HG03175 (cell line): ENCODE results near the gene ZNF763.
A peak's percentile ranks its signal among the peaks of the same experiment; 100 is the strongest.
"Not testable (repeated sequence)": the region's sequence is repeated elsewhere in the genome, so short reads cannot be mapped to it uniquely, and the experiment has no call there.

ENCODE experiments used
- ATAC-seq: cut with Tn5 transposase; IDR thresholded peaks from one replicate; pipeline ENCODE4 v1.9.1; 2021; ENCODE audit warnings: mild to moderate bottlenecking, moderate library complexity; ENCODE audit not compliant: unreplicated experiment

The ZNF763 gene

DNA sequence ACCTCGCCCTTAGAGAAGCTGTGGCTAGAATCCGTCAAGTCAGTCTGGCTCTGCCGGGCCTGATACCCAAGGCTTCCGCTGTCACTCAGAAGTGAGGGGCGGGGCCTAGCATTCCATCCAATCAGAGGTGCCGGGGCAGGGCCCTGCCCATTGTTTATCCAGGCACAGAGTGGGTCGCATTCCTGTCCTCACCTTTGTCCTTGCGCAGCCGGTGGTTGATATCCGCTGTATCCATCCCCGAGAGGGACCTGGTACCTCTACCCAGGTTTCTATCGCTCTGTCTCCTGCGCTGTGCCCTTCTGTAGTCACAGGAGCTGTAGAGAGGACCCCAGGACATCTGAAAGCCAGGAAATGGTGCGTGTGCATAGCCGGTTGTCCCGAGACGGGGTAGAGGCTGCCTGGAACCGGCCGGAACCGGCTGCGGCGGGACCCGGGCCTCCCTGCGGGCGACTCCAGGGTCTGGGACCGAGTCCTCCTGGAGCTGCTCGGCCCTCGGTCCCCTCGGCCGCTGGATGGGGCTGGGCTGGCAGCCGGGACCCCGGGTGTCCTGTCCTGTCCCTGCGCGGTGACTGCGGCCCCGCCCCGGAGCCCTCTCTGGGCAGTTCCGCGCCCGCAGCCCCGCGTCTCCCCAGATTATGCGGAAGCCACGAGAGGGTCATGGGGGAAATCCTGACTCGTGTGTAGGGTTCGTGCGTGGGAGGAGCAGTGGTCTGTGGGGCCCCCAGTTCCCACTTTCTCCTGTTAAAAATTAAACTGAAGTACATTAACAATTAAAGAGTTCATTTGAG lies at the start of gene ZNF763:
Gene ZNF763, plus strand, starts transcription at position 183 of the 788 bp plus-strand sequence. Its CDS starts 169 bp downstream, at position 352.
- ATAC-seq = peak; percentile 87

DNA sequence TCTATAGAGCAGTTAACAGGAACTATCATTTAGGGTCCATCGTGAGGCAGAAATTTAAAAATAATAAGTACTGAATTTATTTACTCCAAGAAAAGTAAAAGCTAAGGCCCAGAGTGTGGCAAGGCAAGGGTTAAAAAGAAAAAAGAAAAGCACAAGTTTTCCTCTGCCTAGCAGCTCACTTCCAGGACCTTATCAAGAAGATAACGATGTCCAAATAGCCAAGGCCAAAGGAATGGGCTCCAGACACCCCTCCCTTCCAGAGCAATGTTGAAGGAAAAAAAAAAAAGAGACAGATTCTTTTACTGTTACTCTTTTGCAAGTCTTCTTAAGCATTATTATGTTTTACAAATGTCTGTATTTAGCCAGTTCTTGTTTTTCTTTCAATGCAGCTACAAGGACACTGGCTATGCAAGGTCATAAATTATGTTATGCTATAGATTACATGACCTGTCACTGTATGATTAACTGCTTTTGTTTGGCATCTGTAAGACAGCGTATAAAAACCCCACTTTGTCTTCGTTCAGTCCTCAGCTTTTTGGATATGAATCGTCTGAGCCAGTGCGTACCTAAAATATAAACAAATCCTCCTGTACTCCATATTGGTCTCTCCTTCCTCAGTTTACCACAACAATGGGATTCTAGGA lies 42.9 kb upstream of the ZNF763 start:
- no peak for ATAC-seq

DNA sequence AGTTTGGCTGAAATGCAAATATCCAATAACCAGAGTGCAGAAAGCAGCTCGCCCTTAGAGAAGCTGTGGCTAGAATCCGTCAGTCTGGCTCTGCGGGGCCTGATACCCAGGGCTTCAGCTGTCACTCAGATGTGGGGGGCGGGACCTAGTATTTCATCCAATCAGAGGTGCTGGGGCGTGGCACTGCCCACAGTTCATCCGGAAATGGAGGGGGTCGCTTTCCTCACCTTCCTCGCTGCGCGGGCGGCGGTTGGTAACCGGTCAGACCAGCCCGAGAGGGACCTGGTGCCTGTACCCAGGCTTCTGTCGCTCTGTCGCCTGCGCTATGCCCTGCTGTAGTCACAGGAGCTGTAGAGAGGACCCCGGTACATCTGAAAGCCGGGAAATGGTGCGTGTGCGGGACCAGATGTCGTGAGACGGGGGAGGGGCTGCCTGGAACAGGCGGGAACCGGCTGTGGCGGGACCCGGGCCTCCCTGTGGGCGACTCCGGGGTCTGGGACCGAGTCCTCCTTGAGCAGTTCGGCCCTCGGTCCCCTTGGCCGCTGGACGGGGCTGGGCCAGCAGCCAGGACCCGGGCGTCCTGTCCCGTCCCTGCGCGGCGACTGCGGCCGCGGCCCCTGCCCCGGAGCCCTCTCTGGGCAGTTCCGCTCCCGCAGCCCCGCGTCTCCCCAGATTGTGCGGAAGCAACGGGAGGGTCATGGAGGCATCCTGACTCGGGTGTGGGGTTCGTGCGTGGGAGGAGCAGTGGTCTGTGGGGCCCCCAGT lies 39.8 kb upstream of the ZNF763 start, which contains the start of gene ZNF700:
Gene ZNF700, plus strand, starts transcription at position 222 of the 765 bp plus-strand sequence. Its CDS starts 104 bp downstream, at position 326.
- peak; percentile 84 for ATAC-seq

DNA sequence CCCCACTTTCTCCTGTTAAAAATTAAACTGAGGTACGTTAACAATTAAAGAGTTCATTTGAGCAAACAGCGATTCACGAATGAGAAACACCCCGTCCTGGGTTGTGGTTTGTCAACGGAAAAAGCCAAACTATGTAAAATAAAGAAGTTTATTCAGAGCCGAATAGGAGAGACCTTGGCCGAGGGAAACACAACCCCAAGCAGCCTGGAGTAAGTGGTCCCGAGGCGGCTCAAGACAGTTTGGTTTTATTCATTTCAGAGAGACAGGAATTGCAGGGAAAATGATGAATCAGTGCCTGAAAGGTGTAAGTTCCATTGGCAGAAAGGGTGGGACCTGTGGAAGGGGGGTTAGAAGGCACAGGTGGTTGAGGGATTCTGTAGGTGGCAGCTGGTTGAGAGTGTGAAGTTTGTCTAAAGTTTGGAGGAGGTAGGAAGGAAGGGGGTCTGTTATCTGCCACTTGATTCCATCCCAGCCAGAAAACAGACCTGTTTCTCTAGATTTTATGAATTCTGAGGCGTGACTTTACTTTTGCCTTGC lies 39.1 kb upstream of the ZNF763 start:
- not testable (repeated sequence) for ATAC-seq

DNA sequence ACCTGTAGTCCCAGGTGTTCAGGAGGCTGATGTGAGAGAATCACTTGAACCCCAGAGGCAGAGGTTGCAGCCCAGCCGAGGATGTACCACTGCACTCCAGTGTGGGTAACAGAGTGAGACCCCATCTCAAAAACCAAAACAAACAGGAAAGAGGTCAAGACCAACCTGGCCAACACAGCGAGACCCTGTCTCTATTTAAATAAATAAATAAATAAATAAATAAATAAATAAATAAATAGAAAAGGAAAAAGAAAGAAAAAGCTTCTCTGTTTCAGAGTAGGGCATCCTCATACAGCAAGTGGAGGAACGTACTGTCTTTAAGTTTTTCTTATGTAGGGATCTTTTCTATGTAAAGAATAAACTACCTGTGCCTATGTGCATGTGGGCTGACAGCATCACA lies 37.6 kb upstream of the ZNF763 start:
- no peak for ATAC-seq

DNA sequence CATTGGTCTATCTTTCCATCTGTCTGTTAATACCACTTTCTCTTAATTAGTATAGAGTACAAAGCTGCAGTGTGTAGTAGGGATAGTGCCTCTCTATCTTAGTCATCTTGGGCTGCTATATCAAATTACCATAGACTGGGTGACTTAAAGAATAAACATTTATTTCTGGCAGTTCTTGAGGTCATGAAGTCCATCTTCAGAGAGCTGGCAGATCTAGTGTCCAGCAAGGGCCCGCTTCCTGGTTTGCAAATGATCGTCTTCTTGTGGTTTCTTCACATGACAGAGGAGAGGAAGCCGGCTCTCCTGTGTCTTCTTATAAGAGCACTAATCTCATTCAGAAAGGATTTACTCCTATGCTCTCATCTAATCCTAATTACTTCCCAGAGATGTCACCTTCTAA lies 33.8 kb upstream of the ZNF763 start:
- ATAC-seq = no peak

DNA sequence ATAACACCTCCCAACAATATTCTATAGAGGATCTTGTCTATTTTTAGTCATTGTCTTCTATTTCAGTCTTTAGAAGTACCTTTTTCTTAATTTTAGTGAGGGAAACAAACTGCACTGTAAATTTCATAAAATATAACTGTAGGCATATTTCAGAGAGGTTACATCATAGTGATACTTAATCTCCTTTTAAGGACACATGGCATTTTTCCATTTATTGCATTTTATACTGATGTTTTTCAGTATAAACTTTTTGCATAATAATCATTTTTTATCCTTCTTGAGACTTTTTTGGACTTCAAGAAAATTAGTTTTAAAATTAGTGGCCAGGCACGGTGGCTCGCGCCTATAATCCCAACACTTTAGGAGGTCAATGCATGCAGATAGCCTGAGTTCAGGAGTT lies 33.3 kb upstream of the ZNF763 start:
- no peak for ATAC-seq

DNA sequence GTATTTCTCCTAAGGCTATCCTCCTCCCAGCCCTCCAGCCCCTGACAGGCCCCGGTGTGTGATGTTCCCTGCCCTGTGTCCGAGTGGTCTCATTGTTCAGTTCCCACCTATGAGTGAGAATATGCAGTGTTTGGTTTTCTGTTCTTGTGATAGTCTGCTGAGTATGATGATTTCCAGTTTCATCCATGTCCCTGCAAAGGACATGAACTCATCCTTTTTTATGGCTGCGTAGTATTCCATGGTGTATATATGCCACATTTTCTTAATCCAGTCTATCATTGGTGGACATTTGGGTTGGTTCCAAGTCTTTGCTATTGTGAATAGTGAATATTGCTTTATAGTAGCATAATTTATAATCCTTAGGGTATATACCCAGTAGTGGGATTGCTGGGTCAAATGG lies 29.0 kb upstream of the ZNF763 start:
- not testable (repeated sequence) for ATAC-seq

DNA sequence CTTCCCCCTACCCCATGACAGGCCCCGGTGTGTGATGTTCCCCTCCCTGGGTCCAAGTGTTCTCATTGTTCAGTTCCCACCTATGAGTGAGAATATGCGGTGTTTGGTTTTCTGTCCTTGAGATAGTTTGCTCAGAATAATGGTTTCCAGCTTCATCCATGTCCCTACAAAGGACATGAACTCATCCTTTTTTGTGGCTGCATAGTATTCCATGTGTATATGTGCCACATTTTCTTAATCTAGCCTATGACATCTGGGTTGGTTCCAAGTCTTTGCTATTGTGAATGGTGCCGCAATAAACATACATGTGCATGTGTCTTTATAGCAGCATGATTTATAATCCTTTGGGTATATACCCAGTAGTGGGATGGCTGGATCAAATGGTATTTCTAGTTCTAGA lies 26.5 kb upstream of the ZNF763 start:
- not testable (repeated sequence) for ATAC-seq

DNA sequence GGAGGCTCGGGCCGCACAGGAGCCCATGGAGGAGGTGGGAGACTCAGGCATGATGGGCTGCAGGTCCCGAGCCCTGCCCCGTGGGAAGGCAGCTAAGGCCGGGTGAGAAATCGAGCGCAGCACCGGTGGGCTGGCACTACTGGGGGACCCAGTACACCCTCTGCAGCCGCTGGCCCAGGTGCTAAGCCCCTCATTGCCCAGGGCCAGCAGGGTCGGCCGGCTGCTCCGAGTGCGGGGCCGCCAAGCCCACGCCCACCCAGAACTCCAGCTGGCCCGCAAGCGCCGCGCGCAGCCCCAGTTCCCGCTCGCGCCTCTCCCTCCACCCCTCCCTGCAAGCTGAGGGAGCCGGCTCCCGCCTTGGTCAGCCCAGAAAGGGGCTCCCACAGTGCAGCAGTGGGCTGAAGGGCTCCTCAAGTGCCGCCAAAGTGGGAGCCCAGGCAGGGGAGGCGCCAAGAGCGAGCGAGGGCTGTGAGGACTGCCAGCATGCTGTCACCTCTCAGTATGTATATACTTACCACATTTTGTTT lies 23.4 kb upstream of the ZNF763 start:
- ATAC-seq = not testable (repeated sequence)

DNA sequence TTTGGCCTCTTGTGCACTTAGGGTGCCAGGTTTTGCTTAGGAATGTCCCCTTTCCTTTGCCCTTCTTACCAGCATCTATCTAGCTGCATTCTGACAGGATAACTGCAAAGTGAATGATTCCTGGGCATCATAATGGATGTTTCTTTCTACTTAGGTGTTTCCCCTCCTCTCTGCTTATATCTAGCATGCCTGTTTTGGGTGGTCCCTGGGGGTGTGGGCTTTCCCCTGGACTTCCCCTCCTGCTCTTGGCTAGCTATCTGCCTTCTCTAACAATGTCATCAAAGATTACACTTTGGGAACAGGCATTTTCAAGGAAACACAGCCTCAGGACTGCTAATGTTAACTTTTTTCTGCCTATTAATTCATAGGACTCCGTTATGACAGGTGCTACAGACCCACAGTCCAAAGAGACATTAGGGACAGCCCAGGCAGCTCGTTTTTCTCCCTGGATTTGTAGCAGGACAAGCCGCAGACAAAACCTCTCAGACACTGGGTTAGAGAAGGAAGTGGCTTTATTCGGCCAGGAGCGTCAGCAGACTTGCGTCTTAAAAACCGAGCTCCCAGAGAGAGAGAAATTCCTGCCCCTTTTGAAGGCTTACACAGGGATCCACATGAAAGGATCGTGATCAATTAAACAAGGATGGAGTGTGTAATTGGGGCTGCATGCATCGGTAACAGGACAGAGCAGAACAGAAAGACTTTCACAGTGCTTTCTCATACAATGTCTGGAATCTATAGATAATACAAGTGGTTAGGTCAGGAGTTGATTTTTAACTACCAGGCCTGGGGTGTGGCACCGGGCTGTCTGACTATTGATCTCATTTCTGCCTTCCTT lies 22.6 kb upstream of the ZNF763 start:
- no peak for ATAC-seq

DNA sequence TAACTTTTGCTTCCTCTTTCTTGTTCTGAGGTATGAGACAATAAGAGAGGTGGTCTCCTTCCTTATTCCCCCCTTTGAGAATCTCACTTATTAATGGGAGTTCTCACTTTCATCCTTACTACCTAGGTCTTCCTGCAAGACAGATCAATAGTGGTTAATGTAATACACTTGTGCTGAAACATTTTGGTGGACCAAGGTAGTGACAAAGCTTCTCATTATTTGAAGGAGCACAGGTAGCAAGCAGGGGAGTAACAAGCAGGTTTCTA lies 22.1 kb upstream of the ZNF763 start:
- no peak for ATAC-seq

DNA sequence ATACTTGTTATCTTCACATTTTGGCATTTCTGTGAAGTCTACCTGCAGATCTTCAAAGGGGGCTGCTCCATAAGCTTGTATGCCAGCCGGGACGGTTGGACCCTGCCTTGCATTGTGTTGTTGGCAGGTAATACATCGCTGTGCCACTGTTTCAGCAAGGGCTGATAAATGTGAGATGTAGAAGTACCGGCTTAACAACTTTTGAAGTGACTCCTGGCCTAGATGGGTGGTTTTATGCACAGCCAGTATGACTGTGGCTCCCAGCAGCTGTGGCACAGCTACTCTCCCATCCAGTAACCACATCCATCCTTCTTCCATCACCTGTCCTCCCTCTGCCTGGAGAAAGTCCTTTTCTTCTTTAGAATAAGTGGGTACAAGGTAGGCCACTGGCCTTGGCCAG lies 20.2 kb upstream of the ZNF763 start:
- no peak for ATAC-seq

DNA sequence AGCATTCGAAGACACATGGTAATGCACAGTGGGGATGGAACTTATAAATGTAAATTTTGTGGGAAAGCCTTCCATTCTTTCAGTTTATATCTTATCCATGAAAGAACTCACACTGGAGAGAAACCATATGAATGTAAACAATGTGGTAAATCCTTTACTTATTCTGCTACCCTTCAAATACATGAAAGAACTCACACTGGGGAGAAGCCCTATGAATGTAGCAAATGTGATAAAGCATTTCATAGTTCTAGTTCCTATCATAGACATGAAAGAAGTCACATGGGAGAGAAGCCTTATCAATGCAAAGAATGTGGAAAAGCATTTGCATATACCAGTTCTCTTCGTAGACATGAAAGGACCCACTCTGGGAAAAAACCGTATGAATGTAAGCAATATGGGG lies 16.2 kb upstream of the ZNF763 start:
- ATAC-seq = no peak

DNA sequence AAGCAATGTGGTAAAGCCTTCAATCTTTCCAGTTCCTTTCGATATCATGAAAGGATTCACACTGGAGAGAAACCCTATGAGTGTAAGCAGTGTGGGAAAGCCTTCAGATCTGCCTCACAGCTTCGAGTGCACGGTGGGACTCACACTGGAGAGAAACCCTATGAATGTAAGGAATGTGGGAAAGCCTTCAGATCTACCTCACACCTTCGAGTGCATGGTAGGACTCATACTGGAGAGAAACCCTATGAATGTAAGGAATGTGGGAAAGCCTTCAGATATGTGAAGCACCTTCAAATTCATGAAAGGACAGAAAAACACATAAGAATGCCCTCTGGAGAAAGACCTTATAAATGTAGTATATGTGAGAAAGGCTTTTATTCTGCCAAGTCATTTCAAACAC lies 15.6 kb upstream of the ZNF763 start:
- no peak for ATAC-seq

DNA sequence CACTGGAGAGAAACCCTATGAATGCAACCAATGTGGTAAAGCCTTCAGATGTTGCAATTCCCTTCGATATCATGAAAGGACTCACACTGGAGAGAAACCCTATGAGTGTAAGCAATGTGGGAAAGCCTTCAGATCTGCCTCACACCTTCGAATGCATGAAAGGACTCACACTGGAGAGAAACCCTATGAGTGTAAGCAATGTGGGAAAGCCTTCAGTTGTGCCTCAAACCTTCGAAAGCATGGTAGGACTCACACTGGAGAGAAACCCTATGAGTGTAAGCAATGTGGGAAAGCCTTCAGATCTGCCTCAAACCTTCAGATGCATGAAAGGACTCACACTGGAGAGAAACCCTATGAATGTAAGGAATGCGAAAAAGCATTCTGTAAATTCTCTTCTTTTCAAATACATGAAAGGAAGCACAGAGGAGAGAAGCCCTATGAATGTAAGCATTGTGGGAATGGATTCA lies 15.2 kb upstream of the ZNF763 start:
- not testable (repeated sequence) for ATAC-seq

DNA sequence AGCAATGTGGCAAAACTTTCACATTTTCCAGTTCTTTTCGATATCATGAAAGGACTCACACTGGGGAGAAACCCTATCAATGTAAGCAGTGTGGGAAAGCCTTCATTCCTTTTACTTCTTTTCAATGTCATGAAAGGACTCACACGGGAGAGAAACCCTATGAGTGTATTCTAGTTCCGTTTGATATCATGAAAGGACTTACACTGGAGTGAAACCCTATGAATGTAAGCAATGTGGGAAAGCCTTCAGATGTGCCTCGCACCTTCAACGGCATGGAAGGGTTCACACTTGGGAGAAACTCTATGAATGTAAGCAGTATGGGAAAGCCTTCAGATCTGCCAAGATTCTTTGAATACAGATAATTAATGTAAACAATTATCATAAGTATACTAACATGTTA lies 14.5 kb upstream of the ZNF763 start:
- ATAC-seq = no peak

DNA sequence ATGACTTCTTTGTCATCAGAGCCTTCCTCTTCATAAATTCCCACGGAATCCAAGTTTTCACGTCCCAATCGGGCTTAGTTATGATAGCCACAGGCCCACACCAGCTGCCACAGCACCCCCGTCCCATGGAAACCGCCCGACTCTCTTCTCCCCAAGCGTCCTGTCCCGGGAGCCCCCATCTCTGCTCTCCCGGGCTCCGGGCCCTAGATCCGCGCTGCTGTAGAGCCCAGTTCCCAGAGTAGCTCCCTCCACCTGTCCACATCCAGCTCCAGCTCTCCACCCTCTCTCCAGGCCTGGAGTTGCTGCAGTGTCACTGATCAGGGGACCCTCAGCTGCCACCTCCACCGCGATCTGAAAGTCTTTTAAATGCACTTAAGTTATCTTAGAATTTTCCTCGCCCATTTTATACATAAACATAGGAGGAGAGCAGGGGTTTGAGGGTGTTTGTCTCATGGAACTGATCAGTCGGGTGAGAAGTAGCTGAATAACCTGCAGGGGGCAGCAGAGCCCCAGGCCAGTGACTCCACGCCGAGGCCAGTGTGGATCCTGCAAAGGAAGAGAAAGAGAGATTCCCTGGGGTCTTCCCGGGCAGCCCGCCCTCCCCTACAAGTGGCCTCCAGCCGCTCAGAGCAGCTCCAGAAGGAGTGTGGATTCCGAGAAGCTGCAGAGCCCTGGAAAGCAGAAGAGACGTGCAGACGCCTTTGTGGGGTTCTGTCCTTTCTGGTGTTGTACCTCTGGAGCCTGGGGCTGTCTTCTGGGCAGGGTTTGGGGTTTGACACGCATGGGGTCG lies 1.1 kb upstream of the ZNF763 start:
- no peak for ATAC-seq

DNA sequence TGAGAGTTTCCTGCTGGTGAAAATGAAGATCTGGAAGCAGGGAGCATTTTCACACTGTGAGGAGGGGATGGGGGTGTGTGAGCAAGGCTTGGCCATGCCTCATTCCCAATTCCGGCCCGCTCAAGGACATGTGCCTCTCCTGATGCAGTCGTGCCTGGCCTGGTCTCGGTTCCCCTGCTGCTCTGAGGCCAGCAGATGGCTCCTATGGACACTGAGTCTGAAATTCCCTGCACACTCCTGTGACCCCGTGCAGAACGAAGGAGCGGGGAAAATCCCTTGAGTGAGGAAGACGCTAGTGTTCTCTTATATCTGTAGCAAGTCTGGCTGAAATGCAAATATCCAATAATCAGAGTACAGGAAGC lies 363 bp upstream of the ZNF763 start:
- no peak for ATAC-seq

DNA sequence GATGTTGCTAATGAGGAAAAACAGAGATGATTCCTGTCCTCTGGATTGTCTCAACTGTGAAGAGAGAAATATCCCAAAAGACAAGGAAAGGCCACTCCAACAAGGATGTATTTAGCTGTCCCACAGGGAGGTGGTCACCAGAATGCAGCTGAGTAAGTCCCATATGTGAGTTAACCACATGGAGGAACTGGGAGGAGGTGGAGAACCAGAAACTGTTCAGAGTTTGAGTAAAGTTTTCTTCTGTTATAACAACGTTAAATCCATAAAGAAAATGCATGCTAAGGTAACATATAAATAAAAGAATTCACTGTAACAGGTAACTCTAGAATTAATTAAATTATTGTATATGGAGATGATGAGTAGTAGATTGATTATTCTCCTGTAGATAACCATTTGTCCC lies 5.3 kb downstream of the ZNF763 start:
- ATAC-seq = no peak
